Measurements from ENCODE around the gene SERPINA10.

Gene SERPINA10

GRCh38 chr14:94312481-94313246 lies 19.6 kb upstream of the SERPINA10 start:
- H3K4me3 ChIP-seq (ENCODE audit: low read depth, low read length), result no peak overlapping the region
- TF ChIP-seq MYC (IDR thresholded peaks at IDR 0.05; ENCODE audit: low read depth, low read length), result no peak
- no peak for TF ChIP-seq MAX (IDR thresholded peaks at IDR 0.05; ENCODE audit: low read depth, low read length)
- TF ChIP-seq CTCF (IDR thresholded peaks at IDR 0.05; ENCODE audit: low read depth, low read length), result no peak
- no peak for TF ChIP-seq POLR2A (IDR thresholded peaks at IDR 0.05; ENCODE audit: extremely low read depth, insufficient read length)
- DNase-seq (ENCODE audit: low read depth), result no peak

- TF ChIP-seq MAX (IDR thresholded peaks at IDR 0.05; ENCODE audit: low read depth, low read length), result no peak
- no peak for DNase-seq (ENCODE audit: low read depth)
- H3K4me3 ChIP-seq (ENCODE audit: low read depth, low read length), result no peak overlapping the region
Observed at GRCh38 chr14:94310248-94310647, 17.2 kb upstream of the SERPINA10 start.

- DNase-seq (ENCODE audit: low read depth), result no peak
- TF ChIP-seq MAX (IDR thresholded peaks at IDR 0.05; ENCODE audit: low read depth, low read length) (no peak), MYC (IDR thresholded peaks at IDR 0.05; ENCODE audit: low read depth, low read length) (no peak), CTCF (IDR thresholded peaks at IDR 0.05; ENCODE audit: low read depth, low read length) (no peak)
- no peak overlapping the region for H3K4me3 ChIP-seq (ENCODE audit: low read depth, low read length)
Observed at GRCh38 chr14:94309721-94310120, 16.7 kb upstream of the SERPINA10 start.

GRCh38 chr14:94307410-94307992 lies 14.4 kb upstream of the SERPINA10 start:
- H3K4me3 ChIP-seq (ENCODE audit: low read depth, low read length), result no peak overlapping the region
- TF ChIP-seq CTCF (IDR thresholded peaks at IDR 0.05; ENCODE audit: low read depth, low read length) (peak; percentile 57), MYC (IDR thresholded peaks at IDR 0.05; ENCODE audit: low read depth, low read length) (0 out of 2 replicates have a peak, but pooled peaks have one; percentile 22), POLR2A (IDR thresholded peaks at IDR 0.05; ENCODE audit: extremely low read depth, insufficient read length) (no peak), MAX (IDR thresholded peaks at IDR 0.05; ENCODE audit: low read depth, low read length) (no peak)
- DNase-seq (ENCODE audit: low read depth), result peak; percentile 61

- DNase-seq (ENCODE audit: low read depth), result no peak
- TF ChIP-seq CTCF (IDR thresholded peaks at IDR 0.05; ENCODE audit: low read depth, low read length) (no peak), MYC (IDR thresholded peaks at IDR 0.05; ENCODE audit: low read depth, low read length) (no peak), POLR2A (IDR thresholded peaks at IDR 0.05; ENCODE audit: extremely low read depth, insufficient read length) (no peak), MAX (IDR thresholded peaks at IDR 0.05; ENCODE audit: low read depth, low read length) (no peak)
- H3K4me3 ChIP-seq (ENCODE audit: low read depth, low read length), result no peak overlapping the region
Observed at GRCh38 chr14:94306047-94306978, 13.2 kb upstream of the SERPINA10 start.

Data from NB4 (cell line).